CD4-positive, CD25-positive, alpha-beta regulatory T cell (primary cell): Measurements from ENCODE around the gene SUMO3. TPM values are rescaled to one million over a fixed set of nuclear protein-coding genes. Genes with fewer than 3 reads are reported as not detected.

Source experiments
- ATAC-seq, 2 donors: fragments of 150-1000 bp; cut with Tn5 transposase; one replicate each; pipeline ENCODE4 v1.10.0; 2021; ENCODE audit warnings: low read depth in 2 of 2, moderate number of reproducible peaks in 2 of 2, moderate library complexity in 1 of 2
- DNase-seq, 3 donors: peaks; one replicate each; pipeline versions ENCODE4 v3.0.0 to v3.0.0-alpha.2; 2012 to 2022; ENCODE audit warnings: mixed read lengths in 1 of 3
- H3K27ac ChIP-seq: one replicate; pipeline ENCODE4 v1.7.0; 2013; ENCODE audit warnings: mild to moderate bottlenecking, low read length; ENCODE audit not compliant: insufficient read depth, poor library complexity, severe bottlenecking
- H3K27me3 ChIP-seq: one replicate; pipeline ENCODE4 v1.7.0; 2013; ENCODE audit warnings: low read length; ENCODE audit not compliant: control insufficient read depth, insufficient read depth
- H3K36me3 ChIP-seq: one replicate; pipeline ENCODE4 v1.7.0; 2013; ENCODE audit warnings: mild to moderate bottlenecking, low read length, moderate library complexity; ENCODE audit not compliant: control insufficient read depth, insufficient read depth
- H3K4me1 ChIP-seq: 2 replicates; pipeline ENCODE4 v1.7.0; 2013; ENCODE audit warnings: mild to moderate bottlenecking, low read length; ENCODE audit not compliant: insufficient read depth, control insufficient read depth, poor library complexity, severe bottlenecking
- H3K4me3 ChIP-seq: one replicate; pipeline ENCODE4 v1.7.0; 2013; ENCODE audit warnings: low read depth, mild to moderate bottlenecking, low read length, moderate library complexity
- H3K9me3 ChIP-seq, 2 experiments: 1 replicate in 1 of 2; 2 replicates in 1 of 2; pipeline ENCODE4 v1.7.0; 2013; ENCODE audit warnings: low read length in 2 of 2, mild to moderate bottlenecking in 1 of 2, moderate library complexity in 1 of 2; ENCODE audit not compliant: control insufficient read depth in 2 of 2
- H3K27ac Mint-ChIP-seq, 3 donors: one replicate each; pipeline ENCODE4 v1.8.0; 2020 to 2022; ENCODE audit warnings: mild to moderate bottlenecking in 3 of 3, mixed read lengths in 3 of 3, moderate library complexity in 2 of 3
- H3K27me3 Mint-ChIP-seq: one replicate; pipeline ENCODE4 v1.8.0; 2022; ENCODE audit warnings: mild to moderate bottlenecking, mixed read lengths
- H3K36me3 Mint-ChIP-seq: one replicate; pipeline ENCODE4 v1.8.0; 2020; ENCODE audit warnings: mixed read lengths
- H3K4me1 Mint-ChIP-seq, 4 donors: one replicate each; pipeline ENCODE4 v1.8.0; 2020 to 2022; ENCODE audit warnings: mixed read lengths in 4 of 4, mild to moderate bottlenecking in 1 of 4
- H3K4me3 Mint-ChIP-seq, 4 donors: one replicate each; pipeline ENCODE4 v1.8.0; 2020 to 2022; ENCODE audit warnings: mild to moderate bottlenecking in 4 of 4, mixed read lengths in 4 of 4, moderate library complexity in 3 of 4
- H3K9me3 Mint-ChIP-seq, 7 donors: one replicate each; pipeline ENCODE4 v1.8.0; 2020 to 2022; ENCODE audit warnings: mixed read lengths in 7 of 7, mild to moderate bottlenecking in 3 of 7, moderate library complexity in 2 of 7
- polyA plus RNA-seq, 4 donors: library from polyadenylated mRNA; unstranded; fragments of 300-500 nt; fragmentation: Illumina TruSeq; gene quantifications; one replicate each; pipeline ENCODE4 v1.2.3, GENCODE V29; 2021
- total RNA-seq: library from RNA; stranded (reverse); gene quantifications from one replicate; pipeline ENCODE4 v1.2.3, GENCODE V29; 2022

The SUMO3 gene
- total and polyA plus RNA-seq, 5 donors from 2014 or later, result 65.8 to 88.9 (median 79.5) TPM

DNA sequence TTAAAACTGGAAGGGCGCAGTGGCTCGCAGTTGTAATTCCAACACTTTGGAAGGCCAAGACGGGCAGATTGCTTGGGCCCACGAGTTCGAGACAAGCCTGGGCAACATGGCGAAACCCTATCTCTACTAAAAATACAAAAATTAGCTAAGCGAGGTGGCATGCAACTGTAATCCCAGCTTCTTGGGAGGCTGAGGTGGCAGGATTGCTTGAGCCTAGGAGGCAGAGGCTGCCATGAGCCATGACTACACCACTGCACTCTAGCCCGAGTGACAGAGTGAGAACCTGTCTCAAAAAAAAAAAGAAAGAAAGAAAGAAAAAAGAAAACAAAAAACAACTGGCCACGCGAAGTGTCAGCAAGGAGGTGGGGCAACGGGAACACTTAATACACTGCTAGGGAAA lies 22.5 kb downstream of the SUMO3 start:
- Mint-ChIP-seq H3K27me3 (no peaks in the 10 kb centered on the region), H3K36me3 (peaks cover 33% of the 10 kb centered on the region), H3K4me3 (no peak overlapping the region), H3K9me3 (no peaks in the 10 kb centered on the region), H3K27ac (peak overlapping the region in 2 of 3 donors; percentile 28 to 62), H3K4me1 (peaks cover 21 to 76% (median 46%) of the 10 kb centered on the region in 4 donors)
- H3K4me3 ChIP-seq, result no peak overlapping the region
- H3K27ac ChIP-seq, result no peak overlapping the region
- no peaks in the 10 kb centered on the region for H3K9me3 ChIP-seq
- no peak for ATAC-seq
- DNase-seq, result no peak
- peaks cover 21% of the 10 kb centered on the region for H3K36me3 ChIP-seq
- peaks cover 17% of the 10 kb centered on the region for H3K4me1 ChIP-seq
- H3K27me3 ChIP-seq, result no peaks in the 10 kb centered on the region

GRCh38 chr21:44793592-44794374 lies 24.1 kb downstream of the SUMO3 start:
- Histone ChIP-seq H3K9me3 (no peaks in the 10 kb centered on the region), H3K27ac (no peak overlapping the region), H3K27me3 (no peaks in the 10 kb centered on the region), H3K4me3 (no peak overlapping the region), H3K36me3 (peaks cover 18% of the 10 kb centered on the region), H3K4me1 (peaks cover 7% of the 10 kb centered on the region)
- DNase-seq (no peak), ATAC-seq (no peak)
- Mint-ChIP-seq H3K27me3 (no peaks in the 10 kb centered on the region), H3K4me1 (peaks cover 27 to 72% (median 40%) of the 10 kb centered on the region in 4 donors), H3K27ac (peak overlapping the region in 2 of 3 donors; percentile 62 to 73), H3K4me3 (no peak overlapping the region), H3K9me3 (no peaks in the 10 kb centered on the region), H3K36me3 (peaks cover 32% of the 10 kb centered on the region)

- Histone ChIP-seq H3K27me3 (no peaks in the 10 kb centered on the region), H3K27ac (no peak overlapping the region), H3K9me3 (no peaks in the 10 kb centered on the region), H3K36me3 (peaks cover 14% of the 10 kb centered on the region), H3K4me1 (peaks cover 7% of the 10 kb centered on the region), H3K4me3 (no peak overlapping the region)
- H3K4me3 Mint-ChIP-seq, result no peak overlapping the region
- H3K4me1 Mint-ChIP-seq, result peaks cover 20 to 65% (median 36%) of the 10 kb centered on the region in 4 donors
- no peaks in the 10 kb centered on the region for H3K9me3 Mint-ChIP-seq
- no peaks in the 10 kb centered on the region for H3K27me3 Mint-ChIP-seq
- H3K36me3 Mint-ChIP-seq, result peaks cover 32% of the 10 kb centered on the region
- H3K27ac Mint-ChIP-seq, result peak overlapping the region in 2 of 3 donors; percentile 17 to 73
- DNase-seq (peak; percentile 42 to 68 (median 62)), ATAC-seq (peak; percentile 86 to 91)
Observed at GRCh38 chr21:44792702-44793591, 24.9 kb downstream of the SUMO3 start.

GRCh38 chr21:44791993-44792392 lies 25.9 kb downstream of the SUMO3 start:
- Mint-ChIP-seq H3K4me3 (no peak overlapping the region), H3K27ac (peak overlapping the region in 2 of 3 donors; percentile 68 to 69), H3K36me3 (peaks cover 31% of the 10 kb centered on the region), H3K4me1 (peaks cover 20 to 63% (median 33%) of the 10 kb centered on the region in 4 donors), H3K27me3 (no peaks in the 10 kb centered on the region), H3K9me3 (no peaks in the 10 kb centered on the region)
- ATAC-seq (no peak), DNase-seq (no peak)
- Histone ChIP-seq H3K4me3 (no peak overlapping the region), H3K4me1 (peaks cover 7% of the 10 kb centered on the region), H3K27me3 (no peaks in the 10 kb centered on the region), H3K9me3 (no peaks in the 10 kb centered on the region), H3K36me3 (peaks cover 17% of the 10 kb centered on the region), H3K27ac (no peak overlapping the region)

DNA sequence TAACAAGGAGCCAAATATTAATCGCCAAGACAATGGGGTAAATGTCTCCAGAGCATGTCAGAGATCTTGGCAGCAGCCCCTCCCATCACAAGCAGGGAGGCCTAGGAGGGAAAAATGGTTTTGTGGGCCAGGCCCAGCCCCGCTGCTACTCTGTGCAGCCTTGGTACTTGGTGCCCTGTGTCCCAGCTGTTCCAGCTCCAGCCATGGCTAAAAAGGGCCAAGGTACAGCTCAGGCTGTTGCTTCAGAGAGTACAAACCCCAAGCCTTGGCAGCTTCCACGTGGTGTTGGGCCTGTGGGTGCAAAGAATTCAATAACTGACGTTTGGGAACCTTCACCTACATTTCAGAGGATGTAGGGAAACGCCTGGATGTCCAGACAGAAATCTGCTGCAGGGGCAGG lies 26.6 kb downstream of the SUMO3 start:
- Histone ChIP-seq H3K27me3 (no peaks in the 10 kb centered on the region), H3K9me3 (no peaks in the 10 kb centered on the region), H3K4me1 (peaks cover 7% of the 10 kb centered on the region), H3K4me3 (no peak overlapping the region), H3K36me3 (peaks cover 20% of the 10 kb centered on the region), H3K27ac (no peak overlapping the region)
- Mint-ChIP-seq H3K36me3 (peaks cover 27% of the 10 kb centered on the region), H3K9me3 (no peaks in the 10 kb centered on the region), H3K4me3 (no peak overlapping the region), H3K27ac (peak overlapping the region in 2 of 3 donors; percentile 3 to 42), H3K4me1 (peaks cover 18 to 58% (median 29%) of the 10 kb centered on the region in 4 donors), H3K27me3 (no peaks in the 10 kb centered on the region)
- DNase-seq (no peak), ATAC-seq (no peak)

DNA sequence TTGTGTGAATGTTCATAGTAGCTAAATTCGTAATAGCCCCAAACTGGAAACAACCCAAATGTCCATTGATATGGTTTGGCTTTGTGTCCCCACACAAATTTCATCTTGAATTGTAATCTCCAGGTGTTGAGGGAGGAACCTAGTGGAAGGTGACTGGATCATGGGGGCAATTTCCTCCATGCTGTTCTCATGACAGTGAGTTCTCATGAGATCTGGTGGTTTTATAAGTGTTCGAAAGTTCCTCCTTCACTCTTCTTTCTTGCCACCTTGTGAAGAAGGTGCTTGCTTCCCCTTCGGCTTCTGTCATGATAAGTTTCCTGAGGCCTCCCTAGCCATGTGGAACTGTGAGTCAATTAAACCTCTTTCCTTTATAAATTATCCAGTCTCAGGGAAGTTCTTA lies 27.5 kb downstream of the SUMO3 start:
- H3K27me3 Mint-ChIP-seq, result no peaks in the 10 kb centered on the region
- ATAC-seq, result no peak

DNA sequence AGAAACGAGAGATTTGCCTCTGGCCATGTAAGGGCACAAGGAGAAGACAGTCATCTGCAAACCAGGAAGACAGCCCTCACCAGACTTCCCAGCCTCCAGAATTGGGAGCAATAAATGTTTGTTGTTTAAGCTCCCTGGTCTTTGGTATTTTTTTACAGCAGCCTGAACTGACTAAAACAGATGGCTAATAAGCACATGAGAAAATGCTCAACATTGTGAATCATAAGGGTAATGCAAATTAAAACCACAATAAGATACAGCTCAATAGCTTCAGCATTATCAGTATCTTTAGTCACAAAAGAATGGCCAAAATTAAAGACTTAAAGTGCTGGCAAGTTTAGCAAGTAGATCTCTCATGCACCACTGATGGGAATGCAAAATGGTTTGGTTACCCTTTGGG lies 28.0 kb downstream of the SUMO3 start:
- ATAC-seq, result no peak
- peaks cover 25 to 58% (median 37%) of the 10 kb centered on the region in 4 donors for H3K4me1 Mint-ChIP-seq
- H3K9me3 ChIP-seq, result no peaks in the 10 kb centered on the region
- H3K27me3 ChIP-seq, result no peaks in the 10 kb centered on the region
- peaks cover 7% of the 10 kb centered on the region for H3K4me1 ChIP-seq
- H3K4me3 Mint-ChIP-seq, result no peak overlapping the region
- DNase-seq, result no peak
- H3K36me3 ChIP-seq, result peaks cover 26% of the 10 kb centered on the region
- H3K27ac Mint-ChIP-seq, result no peak overlapping the region
- no peaks in the 10 kb centered on the region for H3K9me3 Mint-ChIP-seq
- no peak overlapping the region for H3K4me3 ChIP-seq
- H3K27ac ChIP-seq, result no peak overlapping the region
- peaks cover 29% of the 10 kb centered on the region for H3K36me3 Mint-ChIP-seq
- H3K27me3 Mint-ChIP-seq, result no peaks in the 10 kb centered on the region

More for the DNA sequence above, 27.5 kb downstream of the SUMO3 start:
- Histone ChIP-seq H3K36me3 (peaks cover 23% of the 10 kb centered on the region), H3K4me1 (peaks cover 7% of the 10 kb centered on the region), H3K4me3 (no peak overlapping the region), H3K9me3 (no peaks in the 10 kb centered on the region), H3K27me3 (no peaks in the 10 kb centered on the region), H3K27ac (no peak overlapping the region)
- Mint-ChIP-seq H3K36me3 (peaks cover 27% of the 10 kb centered on the region), H3K9me3 (no peaks in the 10 kb centered on the region), H3K27ac (peak overlapping the region in 1 of 3 donors; percentile 42), H3K4me1 (peaks cover 23 to 56% (median 34%) of the 10 kb centered on the region in 4 donors), H3K4me3 (no peak overlapping the region)
- DNase-seq, result no peak
